Measurements from ENCODE around the gene PTGES2. TPM values are rescaled to one million over a fixed set of nuclear protein-coding genes. Genes with fewer than 3 reads are reported as not detected.

PTGES2 gene
- total and polyA plus RNA-seq, 2 of the 13 experiments (the other 11 are each of a cell fraction or from before 2014, with no cell fraction given): 63.7 to 79.8 TPM

DNA sequence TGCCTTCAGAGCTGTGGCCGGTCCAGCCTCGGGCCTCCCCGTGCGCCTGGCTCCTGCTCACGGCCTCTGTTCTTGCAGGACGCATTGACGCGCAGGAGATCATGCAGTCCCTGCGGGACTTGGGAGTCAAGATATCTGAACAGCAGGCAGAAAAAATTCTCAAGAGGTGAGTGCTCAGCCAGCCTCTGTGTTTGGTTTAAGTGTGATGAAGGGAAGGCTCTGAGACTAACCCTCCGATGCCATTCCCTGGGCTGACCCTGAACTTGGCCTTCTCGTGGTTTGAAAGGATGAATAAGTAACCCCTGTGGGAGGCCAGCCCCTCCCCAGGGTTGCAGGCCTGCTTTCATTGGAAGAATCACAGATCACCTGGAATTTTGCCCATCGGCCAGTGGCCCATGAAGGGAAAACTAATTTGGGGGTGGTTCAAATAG is 26.3 kb downstream of the PTGES2 start (continued):
- TF ChIP-seq TMF1 (CRISPR knock-in tag; IDR thresholded peaks at IDR 0.05; ENCODE audit: low read depth): no peak
- no peak for TF ChIP-seq FLYWCH1 (CRISPR knock-in tag; IDR thresholded peaks at IDR 0.05)
- TF ChIP-seq NFATC3 (CRISPR knock-in tag; IDR thresholded peaks at IDR 0.05): no peak
- no peak for TF ChIP-seq ZNF329 (CRISPR knock-in tag; IDR thresholded peaks at IDR 0.05; ENCODE audit: low read depth)
- TF ChIP-seq ZNF407 (CRISPR knock-in tag; IDR thresholded peaks at IDR 0.05; ENCODE audit: not compliant biosample characterization): no peak
- TF ChIP-seq MXI1 (IDR thresholded peaks at IDR 0.05; ENCODE audit: borderline replicate concordance, low read depth, low read length): 0 out of 3 replicates have a peak, but pooled peaks have one; percentile 8
